Fibroblast of upper back skin (primary cell): Measurements from ENCODE around the gene CR1L.
"Not testable (repeated sequence)": the region's sequence is repeated elsewhere in the genome, so short reads cannot be mapped to it uniquely, and the experiment has no call there.

ENCODE experiments used
- DNase-seq: peaks from one replicate; pipeline ENCODE4 v3.0.0-alpha.2; 2013

The CR1L gene

GRCh38 chr1:207747627-207748492, 102.9 kb downstream of the CR1L start:
- DNase-seq, result no peak

- DNase-seq, result no peak
These were observed 104.0 kb downstream of the CR1L start for GRCh38 chr1:207748737-207749528.

DNA sequence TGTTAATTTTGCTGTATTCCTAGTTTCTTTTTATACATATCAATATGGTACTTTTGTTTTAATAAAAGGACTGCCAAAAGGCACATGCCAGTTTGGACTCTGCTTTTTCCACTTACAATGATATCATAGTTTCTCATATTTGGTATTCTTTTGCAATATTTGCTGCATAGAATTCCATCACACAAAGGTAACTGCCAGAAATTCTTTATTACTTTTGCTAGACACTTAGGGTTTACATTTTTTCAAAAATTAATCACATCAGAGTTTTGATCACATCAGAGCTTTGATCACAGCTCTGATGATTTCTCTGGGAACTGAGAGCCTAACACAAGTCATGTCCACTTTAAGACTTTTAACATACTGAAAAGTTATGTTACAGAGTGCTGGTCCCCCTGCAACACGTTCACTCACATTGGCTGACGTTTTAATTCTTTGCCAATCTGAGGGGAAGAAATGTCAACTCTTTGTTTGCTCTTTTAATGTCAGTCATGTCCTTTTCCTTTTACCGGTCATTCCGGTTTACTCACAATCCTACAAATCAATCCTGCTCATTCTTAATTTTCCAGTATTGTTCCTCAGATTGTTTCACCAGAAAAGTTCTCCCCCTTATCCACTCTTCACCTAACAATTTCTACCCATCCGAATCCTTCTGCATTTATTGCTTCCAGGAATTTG, 105.8 kb downstream of the CR1L start:
- no peak for DNase-seq

DNA sequence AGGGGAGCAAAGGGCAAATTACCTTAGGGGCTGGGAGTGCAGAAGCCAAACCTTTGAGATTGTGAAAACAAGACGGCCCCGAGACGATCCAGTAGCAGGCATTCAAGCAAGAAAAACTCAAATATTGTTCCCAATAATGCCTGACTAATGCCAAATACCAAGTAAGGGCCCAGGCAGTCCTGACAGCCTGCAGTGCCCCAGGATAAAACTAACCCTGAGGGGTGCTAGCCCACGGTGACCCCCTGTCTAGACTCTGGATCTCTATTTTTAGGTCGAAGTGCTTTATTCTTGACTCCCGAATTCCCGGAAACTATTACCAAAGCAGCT, 106.5 kb downstream of the CR1L start:
- DNase-seq, result not testable (repeated sequence)

DNA sequence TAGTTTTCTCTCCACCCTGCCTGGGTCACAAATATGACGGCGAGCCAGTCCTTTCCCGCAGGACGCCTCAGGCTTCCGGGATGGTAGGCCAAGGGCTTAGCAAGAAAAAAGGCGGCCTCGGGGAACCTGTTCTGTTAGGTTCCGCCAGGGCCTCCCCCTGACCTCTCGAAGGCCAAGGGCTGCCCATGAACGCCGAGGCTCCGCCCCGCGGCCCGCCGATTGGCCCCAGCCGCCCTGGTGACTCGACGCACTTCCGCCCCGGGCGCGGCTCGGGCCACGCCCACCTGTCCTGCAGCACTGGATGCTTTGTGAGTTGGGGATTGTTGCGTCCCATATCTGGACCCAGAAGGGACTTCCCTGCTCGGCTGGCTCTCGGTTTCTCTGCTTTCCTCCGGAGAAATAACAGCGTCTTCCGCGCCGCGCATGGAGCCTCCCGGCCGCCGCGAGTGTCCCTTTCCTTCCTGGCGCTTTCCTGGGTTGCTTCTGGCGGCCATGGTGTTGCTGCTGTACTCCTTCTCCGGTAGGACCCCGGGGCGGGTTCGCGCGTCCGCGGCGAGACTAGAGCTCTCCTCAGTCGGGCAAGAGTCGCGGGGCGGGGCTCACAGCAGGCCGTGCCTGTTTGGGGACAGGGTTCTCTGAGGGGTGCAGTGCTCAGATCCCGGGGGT, 107.0 kb downstream of the CR1L start, which contains the start of gene CD46:
Gene CD46 (plus strand): TSS at position 265 of the 666 bp plus-strand sequence. CDS start 159 bp downstream, at position 424.
- DNase-seq, result peak; percentile 88

GRCh38 chr1:207752456-207752998, 107.6 kb downstream of the CR1L start:
- no peak for DNase-seq

DNA sequence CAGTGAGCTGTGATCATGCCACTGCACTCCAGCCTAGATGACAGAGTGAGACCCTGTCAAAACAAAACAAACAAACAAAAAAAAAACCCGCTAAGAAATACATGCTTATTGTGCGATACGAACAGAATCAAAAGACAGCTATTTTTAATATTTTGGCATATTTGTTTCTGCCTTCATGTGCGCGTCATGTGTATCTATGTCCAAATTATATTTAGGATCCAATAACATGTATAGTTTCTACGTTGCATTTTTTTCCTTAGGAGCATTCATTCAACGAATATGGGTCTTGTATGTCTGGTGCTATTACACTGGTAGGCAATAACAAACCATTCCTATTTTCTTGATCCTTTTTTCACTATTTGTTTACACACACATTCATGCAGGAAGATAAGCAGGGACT, 108.7 kb downstream of the CR1L start:
- DNase-seq, result no peak

- DNase-seq, result no peak
These were observed 109.1 kb downstream of the CR1L start for GRCh38 chr1:207754011-207754410.

DNA sequence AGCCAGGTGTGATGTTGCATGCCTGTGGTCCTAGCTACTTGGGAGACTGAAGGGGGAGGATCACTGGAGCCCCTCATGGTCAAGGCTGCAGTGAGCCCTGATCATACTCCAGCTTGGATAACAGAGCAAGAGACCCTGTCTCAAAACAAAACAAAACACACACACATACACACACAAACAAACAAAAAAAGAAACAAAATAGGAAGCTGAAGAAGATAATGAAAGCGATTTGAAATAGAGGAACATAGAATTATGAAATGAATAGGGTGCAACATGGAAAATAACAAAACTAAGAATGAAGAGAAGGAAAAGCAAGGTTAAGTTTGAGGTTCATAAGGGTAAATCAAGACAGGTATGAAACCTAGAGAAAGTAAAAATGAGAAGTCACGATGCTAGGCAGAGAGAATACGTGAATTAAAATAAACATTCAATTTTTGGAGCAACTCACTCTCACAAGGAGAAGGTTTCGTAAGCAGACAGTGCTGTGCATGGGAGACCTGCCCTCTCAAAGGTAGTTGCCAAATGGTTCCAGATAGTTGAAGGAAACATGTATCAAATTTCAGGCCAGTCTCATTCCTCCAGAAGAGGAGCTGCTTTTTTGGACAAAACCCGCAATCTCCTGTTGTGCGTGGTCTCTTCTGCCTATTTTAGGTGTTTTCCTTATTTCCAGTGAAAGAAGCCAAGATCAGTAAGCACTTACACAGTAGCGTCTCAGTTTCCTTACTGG, 110.2 kb downstream of the CR1L start:
- DNase-seq, result no peak

DNA sequence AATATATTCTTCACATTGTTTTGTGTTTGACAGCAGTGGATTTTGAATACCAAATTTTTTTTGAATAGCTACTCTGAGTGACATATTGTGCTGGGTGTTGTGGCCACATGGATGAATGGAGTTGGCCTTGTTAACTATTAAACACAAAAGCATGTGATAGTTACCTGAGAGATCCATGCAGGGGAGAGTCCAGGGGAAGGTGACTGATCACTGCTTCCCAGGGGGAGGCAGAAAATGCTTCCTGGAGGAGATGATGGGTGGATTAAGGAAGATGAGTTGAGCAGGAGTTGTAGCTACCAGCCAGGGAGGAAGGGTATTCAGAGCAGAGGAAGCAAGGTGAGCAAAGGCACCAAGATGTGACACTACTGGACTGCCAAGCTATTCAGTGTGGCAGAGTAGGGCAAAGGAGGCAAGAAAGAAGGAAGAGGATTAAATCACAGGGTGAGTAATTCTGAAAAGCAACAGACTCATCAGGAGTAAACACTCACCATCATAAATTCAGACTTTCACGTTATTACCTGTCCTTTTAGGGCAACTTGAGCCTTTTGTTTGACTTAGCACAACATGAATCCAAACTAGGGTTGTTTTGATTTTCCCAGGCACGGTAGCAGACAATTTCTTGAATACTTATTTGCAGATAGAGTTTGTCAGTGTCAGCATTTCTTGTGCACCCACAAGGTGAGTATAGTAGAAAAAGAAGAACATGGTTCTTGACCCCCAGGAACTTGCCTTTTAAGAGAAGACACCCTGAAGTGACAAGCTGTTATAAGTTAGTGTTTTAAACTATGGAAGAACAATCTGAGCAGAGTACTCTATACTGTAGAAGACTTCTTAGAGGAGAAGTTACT, 111.1 kb downstream of the CR1L start:
- DNase-seq, result no peak

GRCh38 chr1:207762622-207763021, 117.7 kb downstream of the CR1L start:
- no peak for DNase-seq

GRCh38 chr1:207763091-207763490, 118.2 kb downstream of the CR1L start:
- DNase-seq, result no peak

- no peak for DNase-seq
These were observed 119.0 kb downstream of the CR1L start for GRCh38 chr1:207763972-207764371.

GRCh38 chr1:207766569-207766968, 121.6 kb downstream of the CR1L start:
- DNase-seq, result no peak

DNA sequence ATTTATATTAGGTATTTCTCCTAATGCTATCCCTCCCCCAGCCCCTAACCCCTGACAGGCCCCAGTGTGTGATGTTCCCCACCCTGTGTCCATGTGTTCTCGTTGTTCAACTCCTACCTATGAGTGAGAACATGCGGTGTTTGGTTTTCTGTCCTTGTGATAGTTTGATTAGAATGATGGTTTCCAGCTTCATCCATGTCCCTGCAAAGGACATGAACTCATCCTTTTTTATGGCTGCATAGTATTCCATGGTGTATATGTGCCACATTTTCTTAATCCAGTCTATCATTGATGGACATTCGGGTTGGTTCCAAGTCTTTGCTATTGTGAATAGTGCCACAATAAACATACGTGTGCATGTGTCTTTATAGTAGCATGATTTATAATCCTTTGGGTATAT, 125.6 kb downstream of the CR1L start:
- DNase-seq, result not testable (repeated sequence)
